SJCRH30 (cell line): Measurements from ENCODE around the gene EEF1G. TPM values are rescaled to one million over a fixed set of nuclear protein-coding genes. Genes with fewer than 3 reads are reported as not detected.
"Not testable (repeated sequence)": the region's sequence is repeated elsewhere in the genome, so short reads cannot be mapped to it uniquely, and the experiment has no call there.

ENCODE experiments used
- DNase-seq, 2 experiments: peaks; one replicate each; pipeline ENCODE4 v3.0.0-alpha.2; 2015 to 2020
- H3K27ac ChIP-seq: fragments of 250-450 bp; sonication (Bioruptor Pico); 2 replicates; pipeline ENCODE4 v1.5.1; 2020; ENCODE audit warnings: mild to moderate bottlenecking, moderate library complexity
- H3K27me3 ChIP-seq: fragments of 250-450 bp; sonication (Bioruptor Pico); 2 replicates; pipeline ENCODE4 v1.5.1; 2020; ENCODE audit warnings: mild to moderate bottlenecking, moderate library complexity
- H3K36me3 ChIP-seq: fragments of 250-450 bp; sonication (Bioruptor Pico); 2 replicates; pipeline ENCODE4 v1.5.1; 2020; ENCODE audit warnings: mild to moderate bottlenecking, moderate library complexity
- H3K4me1 ChIP-seq: fragments of 250-450 bp; sonication (Bioruptor Pico); 2 replicates; pipeline ENCODE4 v1.5.1; 2020; ENCODE audit warnings: mild to moderate bottlenecking, moderate library complexity
- H3K4me3 ChIP-seq: fragments of 250-450 bp; sonication (Bioruptor Pico); 2 replicates; pipeline ENCODE4 v1.5.1; 2020; ENCODE audit warnings: mild to moderate bottlenecking, moderate library complexity
- H3K9me3 ChIP-seq: fragments of 250-450 bp; sonication (Bioruptor Pico); replicated peaks from 2 replicates; pipeline ENCODE4 v1.5.1; 2020; ENCODE audit warnings: mild to moderate bottlenecking, moderate library complexity
- total RNA-seq: library from RNA; depleted of rRNA; stranded (reverse); fragments of >200 nt; shearing (Covaris generic); gene quantifications from 2 replicates; pipeline ENCODE4 v1.2.3, GENCODE V29; 2014

EEF1G gene
- total RNA-seq, 1 experiment from 2014 or later: 2,270 TPM

GRCh38 chr11:62558669-62559068 lies 15.0 kb downstream of the EEF1G start:
- DNase-seq: no peak
- Histone ChIP-seq H3K36me3 (peaks cover 54% of the 10 kb centered on the region), H3K9me3 (no peaks in the 10 kb centered on the region), H3K27me3 (no peaks in the 10 kb centered on the region), H3K4me3 (no peak overlapping the region), H3K4me1 (peaks cover 56% of the 10 kb centered on the region), H3K27ac (no peak overlapping the region)

GRCh38 chr11:62556875-62557631 lies 16.6 kb downstream of the EEF1G start:
- no peaks in the 10 kb centered on the region for H3K9me3 ChIP-seq
- peaks cover 37% of the 10 kb centered on the region for H3K36me3 ChIP-seq
- DNase-seq: no peak
- H3K27me3 ChIP-seq: no peaks in the 10 kb centered on the region
- peak overlapping the region; percentile 85; the same call in 1 of the 2 replicates for H3K27ac ChIP-seq
- peaks cover 67% of the 10 kb centered on the region for H3K4me1 ChIP-seq
- H3K4me3 ChIP-seq: no peak overlapping the region

- Histone ChIP-seq H3K9me3 (no peaks in the 10 kb centered on the region), H3K4me3 (no peak overlapping the region), H3K27me3 (no peaks in the 10 kb centered on the region), H3K27ac (peak overlapping the region; percentile 85; the same call in 1 of the 2 replicates), H3K36me3 (peaks cover 33% of the 10 kb centered on the region), H3K4me1 (peaks cover 71% of the 10 kb centered on the region)
- DNase-seq: peak; percentile 88 to 91
These were observed 17.4 kb downstream of the EEF1G start for GRCh38 chr11:62556108-62556874.

GRCh38 chr11:62555464-62556107 lies 18.1 kb downstream of the EEF1G start:
- Histone ChIP-seq H3K4me3 (no peak overlapping the region), H3K9me3 (no peaks in the 10 kb centered on the region), H3K27ac (peak overlapping the region; percentile 85), H3K36me3 (peaks cover 27% of the 10 kb centered on the region), H3K4me1 (peaks cover 65% of the 10 kb centered on the region), H3K27me3 (no peaks in the 10 kb centered on the region)
- peak; percentile 41 to 48 for DNase-seq

DNA sequence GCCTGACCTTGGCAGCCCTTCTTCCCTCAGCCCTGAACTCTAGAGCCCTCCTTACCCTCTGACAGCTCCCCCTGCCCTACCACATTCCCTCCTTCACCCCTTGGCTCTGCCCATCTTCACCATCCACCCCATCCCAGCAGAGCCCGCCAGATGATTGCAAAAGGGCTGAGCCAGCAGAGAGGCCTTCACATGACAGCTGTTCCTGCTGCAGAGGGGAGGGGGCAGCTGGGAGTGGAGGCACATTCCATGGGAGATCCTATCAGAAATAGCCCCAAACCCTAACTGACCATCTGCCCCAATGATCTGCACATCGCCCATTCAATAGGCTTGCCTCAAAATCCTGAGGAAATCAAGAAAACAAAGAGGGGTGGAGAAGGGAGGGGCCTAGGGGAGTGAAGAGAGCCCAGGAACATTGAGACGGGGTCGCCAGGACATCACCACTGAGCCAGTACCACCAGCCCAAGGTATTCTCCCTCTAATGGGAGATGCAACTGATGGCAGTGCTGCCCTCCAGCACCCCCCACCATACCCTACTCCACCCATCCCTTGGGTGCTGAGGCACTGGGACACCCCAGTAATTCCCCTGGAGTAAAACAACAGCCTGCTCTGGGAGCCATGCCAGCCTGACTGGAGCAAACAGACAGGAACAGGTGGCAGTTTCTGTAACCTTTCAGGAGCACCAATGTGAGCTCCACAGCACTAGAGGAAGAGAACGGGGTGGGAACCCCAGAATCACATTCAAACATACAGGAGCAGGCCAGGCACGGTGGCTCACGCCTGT lies 19.1 kb downstream of the EEF1G start:
- H3K36me3 ChIP-seq: peaks cover 17% of the 10 kb centered on the region
- no peaks in the 10 kb centered on the region for H3K27me3 ChIP-seq
- peak overlapping the region; percentile 85 for H3K27ac ChIP-seq
- peaks cover 59% of the 10 kb centered on the region for H3K4me1 ChIP-seq
- peak; percentile 91 to 95 for DNase-seq
- H3K9me3 ChIP-seq: no peaks in the 10 kb centered on the region
- H3K4me3 ChIP-seq: no peak overlapping the region

DNA sequence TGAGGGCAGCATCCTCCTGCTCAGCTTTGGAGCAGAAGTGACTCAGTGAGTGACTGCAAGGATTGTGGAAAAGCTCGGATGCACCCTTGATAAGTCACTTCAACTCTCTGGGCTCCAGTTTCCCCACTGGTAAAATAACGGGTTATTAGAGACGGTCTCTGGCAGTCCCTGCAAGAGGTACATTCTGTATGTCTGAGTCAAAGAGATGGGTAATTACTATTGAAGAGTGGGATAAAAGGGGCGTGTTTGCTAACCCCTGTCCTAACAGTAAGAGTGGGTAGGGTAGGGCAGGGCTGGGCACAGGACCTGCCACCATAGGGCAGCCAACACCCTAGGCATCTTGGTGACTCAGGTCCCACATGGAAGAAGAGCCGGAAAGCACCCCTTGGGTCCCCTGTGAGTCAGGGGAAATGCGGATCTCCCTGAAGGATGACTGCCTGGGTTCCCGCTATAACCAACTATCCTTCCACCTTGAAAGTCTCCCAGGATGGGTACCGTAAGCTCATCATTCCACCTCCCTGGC lies 19.8 kb downstream of the EEF1G start:
- no peak overlapping the region for H3K4me3 ChIP-seq
- no peaks in the 10 kb centered on the region for H3K9me3 ChIP-seq
- no peaks in the 10 kb centered on the region for H3K27me3 ChIP-seq
- peaks cover 59% of the 10 kb centered on the region for H3K4me1 ChIP-seq
- peaks cover 11% of the 10 kb centered on the region for H3K36me3 ChIP-seq
- peak overlapping the region; percentile 85 for H3K27ac ChIP-seq
- DNase-seq: no peak

GRCh38 chr11:62553080-62553838 lies 20.4 kb downstream of the EEF1G start:
- H3K4me1 ChIP-seq: peaks cover 60% of the 10 kb centered on the region
- H3K27ac ChIP-seq: peak overlapping the region; percentile 85
- no peaks in the 10 kb centered on the region; the same call in 1 of the 2 replicates for H3K27me3 ChIP-seq
- H3K9me3 ChIP-seq: no peaks in the 10 kb centered on the region
- DNase-seq: peak; percentile 79 to 80
- peaks cover 6% of the 10 kb centered on the region for H3K36me3 ChIP-seq
- peak overlapping the region; percentile 33 for H3K4me3 ChIP-seq

DNA sequence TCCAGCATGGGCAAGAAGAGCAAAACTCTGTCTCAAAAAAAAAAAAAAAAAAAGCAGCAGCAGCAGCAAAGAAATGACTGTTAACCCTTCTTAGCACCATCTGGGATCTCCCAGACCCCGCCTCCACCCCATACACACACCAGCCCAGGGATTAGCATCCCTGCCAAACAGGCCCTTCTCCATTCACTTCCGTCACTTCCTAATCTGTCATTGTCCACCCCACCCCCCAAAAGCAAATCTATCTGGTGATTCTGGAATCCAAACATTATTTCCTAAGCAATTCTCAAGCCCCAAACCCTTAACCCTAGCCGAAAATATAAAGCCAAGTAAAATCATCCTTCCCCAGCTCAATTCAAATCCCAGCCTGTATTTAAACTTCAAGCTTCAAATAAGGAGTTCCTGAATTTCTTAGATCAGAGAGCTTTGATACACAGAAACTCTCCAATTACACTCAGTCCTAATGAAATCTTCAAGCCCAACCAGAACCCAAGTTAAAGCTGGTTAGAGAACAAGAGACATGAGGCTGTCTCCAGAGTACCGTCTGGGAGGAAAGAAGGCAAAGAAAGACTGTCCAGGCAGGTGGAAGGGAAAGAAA lies 21.1 kb downstream of the EEF1G start:
- no peak for DNase-seq
- Histone ChIP-seq H3K4me1 (peaks cover 61% of the 10 kb centered on the region), H3K27me3 (no peaks in the 10 kb centered on the region; the same call in 1 of the 2 replicates), H3K4me3 (peak overlapping the region; percentile 33), H3K36me3 (peaks cover 5% of the 10 kb centered on the region), H3K27ac (peak overlapping the region; percentile 85), H3K9me3 (no peaks in the 10 kb centered on the region)

DNA sequence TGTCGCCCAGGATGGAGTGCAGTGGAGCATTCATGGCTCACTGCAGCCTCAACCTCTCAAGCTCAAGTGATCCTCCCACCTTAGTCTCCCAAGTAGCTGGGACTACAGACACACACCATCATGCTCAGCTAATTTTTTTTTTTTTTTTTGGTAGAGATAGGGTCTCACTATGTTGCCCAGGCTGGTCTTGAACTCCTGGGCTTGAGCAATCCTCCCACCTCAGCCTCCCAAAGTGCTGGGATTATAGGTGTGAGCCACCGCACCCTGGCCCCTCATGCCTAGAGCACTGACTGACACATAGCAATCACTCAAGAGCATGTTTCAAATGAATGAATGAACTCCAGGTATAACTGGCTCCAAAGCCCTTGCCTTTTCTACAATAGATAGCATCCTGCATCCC lies 23.2 kb downstream of the EEF1G start:
- H3K36me3 ChIP-seq, H3K4me3 ChIP-seq, H3K27ac ChIP-seq, DNase-seq, H3K9me3 ChIP-seq, H3K27me3 ChIP-seq: not testable (repeated sequence)
- H3K4me1 ChIP-seq: peaks cover 40% of the 10 kb centered on the region

DNA sequence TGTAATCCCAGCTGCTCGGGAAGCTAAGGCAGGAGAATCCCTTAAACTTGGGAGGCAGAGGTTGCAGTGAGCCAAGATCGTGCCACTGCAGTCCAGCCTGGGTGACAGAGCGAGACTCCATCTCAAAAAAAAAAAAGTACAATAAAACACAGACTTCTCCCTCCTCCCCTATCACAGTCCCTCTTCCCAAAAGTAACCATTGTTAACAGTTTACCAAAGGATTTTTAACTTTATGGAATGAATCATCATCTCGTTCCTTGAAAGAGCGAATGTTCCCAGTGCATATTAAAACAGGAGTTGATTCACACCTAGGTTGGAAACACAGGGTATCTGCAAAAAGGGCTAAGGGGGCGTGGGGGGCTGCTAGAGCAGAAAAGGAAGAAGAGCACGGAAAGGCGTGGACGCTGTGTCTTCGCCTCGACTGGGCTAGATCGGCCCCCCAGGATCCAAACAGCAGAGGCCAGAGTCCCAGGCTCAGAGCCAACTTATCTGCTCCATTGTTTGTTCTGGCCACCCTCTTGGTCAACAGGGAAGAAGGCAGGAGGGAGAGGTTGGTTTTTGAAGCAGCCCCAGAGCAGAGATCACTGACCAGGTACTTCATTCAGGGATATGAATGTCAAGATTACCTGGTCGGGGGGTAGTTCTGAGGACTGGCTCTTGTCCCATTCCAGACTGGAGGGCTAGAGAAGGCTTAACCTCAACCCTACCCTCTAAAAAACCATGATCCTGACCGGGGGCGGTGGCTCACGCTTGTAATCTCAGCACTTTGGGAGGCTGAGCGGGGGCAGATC lies 25.0 kb downstream of the EEF1G start:
- Histone ChIP-seq H3K4me1 (peaks cover 22% of the 10 kb centered on the region), H3K4me3 (no peak overlapping the region), H3K27me3 (no peaks in the 10 kb centered on the region; the same call in 1 of the 2 replicates), H3K36me3 (no peaks in the 10 kb centered on the region), H3K9me3 (no peaks in the 10 kb centered on the region), H3K27ac (no peak overlapping the region)
- DNase-seq: no peak

DNA sequence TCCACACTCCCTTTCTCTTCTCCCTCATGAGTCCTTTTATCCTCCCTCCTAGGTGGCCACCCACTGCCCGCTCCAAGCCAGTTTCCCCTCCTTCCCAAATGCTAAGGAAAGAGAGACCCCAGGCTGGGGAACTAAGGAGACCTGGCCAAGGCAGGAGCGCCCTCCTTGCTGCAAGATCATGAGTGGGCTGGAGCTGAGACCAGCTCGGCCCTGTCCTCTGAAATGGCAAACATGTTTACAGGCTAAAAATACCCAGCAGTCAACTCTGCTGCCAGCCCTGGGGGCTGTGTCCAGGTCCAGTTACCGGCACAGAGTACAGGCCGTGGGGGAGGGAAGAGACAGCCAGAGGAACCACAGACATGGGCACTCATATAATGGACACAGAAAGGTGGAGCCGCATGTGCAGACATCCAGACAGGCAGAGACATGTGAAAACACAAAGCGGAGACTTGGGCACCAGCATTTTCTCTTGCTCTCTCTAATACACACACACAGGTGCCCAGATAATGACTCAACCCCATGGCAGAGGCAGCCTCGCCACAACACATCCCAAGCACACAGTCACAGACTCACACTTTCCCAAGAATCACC lies 25.9 kb downstream of the EEF1G start:
- no peaks in the 10 kb centered on the region for H3K36me3 ChIP-seq
- peak in 1 of 2 experiments; percentile 30 for DNase-seq
- H3K27me3 ChIP-seq: no peaks in the 10 kb centered on the region; the same call in 1 of the 2 replicates
- peaks cover 13% of the 10 kb centered on the region for H3K4me1 ChIP-seq
- H3K4me3 ChIP-seq: peak overlapping the region; percentile 70
- H3K27ac ChIP-seq: no peak overlapping the region
- no peaks in the 10 kb centered on the region for H3K9me3 ChIP-seq

- peaks cover 11% of the 10 kb centered on the region; the same call in 1 of the 2 replicates for H3K4me1 ChIP-seq
- peak; percentile 33 to 53 for DNase-seq
- H3K27ac ChIP-seq: no peak overlapping the region
- no peaks in the 10 kb centered on the region; the same call in 1 of the 2 replicates for H3K27me3 ChIP-seq
- no peaks in the 10 kb centered on the region for H3K36me3 ChIP-seq
- peak overlapping the region; percentile 70 for H3K4me3 ChIP-seq
- H3K9me3 ChIP-seq: no peaks in the 10 kb centered on the region
These were observed 26.6 kb downstream of the EEF1G start for GRCh38 chr11:62546929-62547625.
